ENCODE results near the gene PIEZO1.

Gene PIEZO1

GRCh38 chr16:88816736-88817535 is 31.9 kb upstream of the PIEZO1 start:
- no peak for DNase-seq

GRCh38 chr16:88815901-88816589 is 31.0 kb upstream of the PIEZO1 start:
- DNase-seq: no peak

GRCh38 chr16:88815227-88815626 is 30.2 kb upstream of the PIEZO1 start:
- no peak for DNase-seq

GRCh38 chr16:88814144-88814502 is 29.1 kb upstream of the PIEZO1 start:
- DNase-seq: no peak

GRCh38 chr16:88813269-88814143 is 28.5 kb upstream of the PIEZO1 start:
- DNase-seq: no peak

GRCh38 chr16:88812513-88813268 is 27.7 kb upstream of the PIEZO1 start:
- no peak for DNase-seq

- DNase-seq: peak; percentile 26
Measured at GRCh38 chr16:88811769-88812512, 26.9 kb upstream of the PIEZO1 start, which contains the start of gene APRT. Gene APRT (minus strand): TSS chr16:88811928. CDS start chr16:88811899, 29 bp downstream.

GRCh38 chr16:88810912-88811768 is 26.1 kb upstream of the PIEZO1 start:
- peak; percentile 45 for DNase-seq

- DNase-seq: no peak
Measured at GRCh38 chr16:88810166-88810911, 25.3 kb upstream of the PIEZO1 start.

GRCh38 chr16:88809676-88810165 is 24.7 kb upstream of the PIEZO1 start:
- no peak for DNase-seq

- DNase-seq: no peak
Measured at GRCh38 chr16:88809068-88809675, 24.2 kb upstream of the PIEZO1 start.

- no peak for DNase-seq
Measured at GRCh38 chr16:88807626-88808453, 22.8 kb upstream of the PIEZO1 start.

- no peak for DNase-seq
Measured at GRCh38 chr16:88807142-88807625, 22.2 kb upstream of the PIEZO1 start.

GRCh38 chr16:88806491-88807111 is 21.6 kb upstream of the PIEZO1 start:
- DNase-seq: no peak

- DNase-seq: no peak
Measured at GRCh38 chr16:88805887-88806393, 20.9 kb upstream of the PIEZO1 start.

GRCh38 chr16:88805340-88805715 is 20.3 kb upstream of the PIEZO1 start:
- DNase-seq: no peak

GRCh38 chr16:88804552-88805339 is 19.7 kb upstream of the PIEZO1 start:
- no peak for DNase-seq

Measured in NCI-H446 treated with DMSO at 0.1 percent for 48 hours (cell line).